DOHH2 (cell line): ENCODE results near the gene LCOR.

ENCODE experiments used
- H3F3A ChIP-seq: fragments of 200-600 bp; sonication (generic), shearing (Covaris generic); 2 replicates; pipeline ENCODE4 v1.6.0; 2016; ENCODE audit warnings: antibody characterized with exemption, mild to moderate bottlenecking; ENCODE audit not compliant: control insufficient read depth, insufficient read depth
- H3K27ac ChIP-seq: fragments of 200-600 bp; sonication (generic); 2 replicates; pipeline ENCODE4 v1.5.1; 2014; ENCODE audit warnings: low read depth, mild to moderate bottlenecking, low read length, moderate library complexity
- H3K27me3 ChIP-seq: fragments of 200-600 bp; sonication (generic); 2 replicates; pipeline ENCODE4 v1.6.1; 2014; ENCODE audit warnings: mild to moderate bottlenecking, low read length, mixed read lengths; ENCODE audit not compliant: control insufficient read depth
- H3K36me3 ChIP-seq: fragments of 200-600 bp; sonication (generic); 2 replicates; pipeline ENCODE4 v1.6.1; 2014; ENCODE audit warnings: mild to moderate bottlenecking, low read length, moderate library complexity, mixed read lengths; ENCODE audit not compliant: control insufficient read depth
- H3K4me1 ChIP-seq: fragments of 200-600 bp; sonication (generic); 2 replicates; pipeline ENCODE4 v1.6.1; 2014; ENCODE audit warnings: mild to moderate bottlenecking, low read length, mixed read lengths; ENCODE audit not compliant: control insufficient read depth
- H3K4me2 ChIP-seq: fragments of 200-600 bp; sonication (generic); 2 replicates; pipeline ENCODE4 v1.6.0; 2014; ENCODE audit warnings: mild to moderate bottlenecking, low read length, moderate library complexity
- H3K4me3 ChIP-seq: fragments of 200-600 bp; sonication (generic); 2 replicates; pipeline ENCODE4 v1.5.1; 2014; ENCODE audit warnings: mild to moderate bottlenecking, low read length, mixed read lengths
- H3K79me2 ChIP-seq: fragments of 200-600 bp; sonication (generic); 2 replicates; pipeline ENCODE4 v1.6.1; 2014; ENCODE audit warnings: mild to moderate bottlenecking, low read length, mixed read lengths; ENCODE audit not compliant: control insufficient read depth
- H3K9me2 ChIP-seq: fragments of 200-600 bp; sonication (generic); replicated peaks from 2 replicates; pipeline ENCODE4 v1.6.1; 2014; ENCODE audit warnings: mild to moderate bottlenecking, low read length, mixed read lengths; ENCODE audit not compliant: control insufficient read depth
- H3K9me3 ChIP-seq: fragments of 200-600 bp; sonication (generic); 2 replicates; pipeline ENCODE4 v1.6.1; 2014; ENCODE audit warnings: antibody characterized with exemption, low read length, mixed read lengths; ENCODE audit not compliant: control insufficient read depth, insufficient read depth
- H4K20me1 ChIP-seq: fragments of 200-600 bp; sonication (generic); 2 replicates; pipeline ENCODE4 v1.6.0; 2014; ENCODE audit warnings: low read depth, mild to moderate bottlenecking, antibody characterized with exemption, low read length, moderate library complexity; ENCODE audit not compliant: control insufficient read depth, insufficient read depth
- EZH2phosphoT487 ChIP-seq: fragments of 200-600 bp; sonication (generic); IDR thresholded peaks from 2 replicates; pipeline ENCODE4 v1.6.1; 2017; ENCODE audit warnings: borderline replicate concordance, mild to moderate bottlenecking, antibody characterized with exemption, low read length, moderate library complexity, mixed read lengths
- TF ChIP-seq, protein P1 (sequence below): fragments of 200-600 bp; sonication (generic); IDR thresholded peaks from one replicate; pipeline ENCODE4 v1.5.1; 2014; ENCODE audit warnings: antibody characterized with exemption, mild to moderate bottlenecking, low read depth, low read length; ENCODE audit not compliant: poor library complexity, severe bottlenecking

Gene LCOR

GRCh38 chr10:96826438-96826837 lies 5.7 kb upstream of the LCOR start:
- H3K27ac ChIP-seq = no peak overlapping the region
- H3K4me2 ChIP-seq = no peak overlapping the region
- H3K4me1 ChIP-seq = peaks cover 24% of the 10 kb centered on the region
- peaks cover 10% of the 10 kb centered on the region for H3F3A ChIP-seq
- H3K36me3 ChIP-seq = no peaks in the 10 kb centered on the region; the same call in 1 of the 2 replicates
- H3K79me2 ChIP-seq = peaks cover 11% of the 10 kb centered on the region
- no peaks in the 10 kb centered on the region for H4K20me1 ChIP-seq
- H3K4me3 ChIP-seq = no peak overlapping the region
- no peak for TF ChIP-seq EZH2phosphoT487
- TF ChIP-seq, protein P1, sequence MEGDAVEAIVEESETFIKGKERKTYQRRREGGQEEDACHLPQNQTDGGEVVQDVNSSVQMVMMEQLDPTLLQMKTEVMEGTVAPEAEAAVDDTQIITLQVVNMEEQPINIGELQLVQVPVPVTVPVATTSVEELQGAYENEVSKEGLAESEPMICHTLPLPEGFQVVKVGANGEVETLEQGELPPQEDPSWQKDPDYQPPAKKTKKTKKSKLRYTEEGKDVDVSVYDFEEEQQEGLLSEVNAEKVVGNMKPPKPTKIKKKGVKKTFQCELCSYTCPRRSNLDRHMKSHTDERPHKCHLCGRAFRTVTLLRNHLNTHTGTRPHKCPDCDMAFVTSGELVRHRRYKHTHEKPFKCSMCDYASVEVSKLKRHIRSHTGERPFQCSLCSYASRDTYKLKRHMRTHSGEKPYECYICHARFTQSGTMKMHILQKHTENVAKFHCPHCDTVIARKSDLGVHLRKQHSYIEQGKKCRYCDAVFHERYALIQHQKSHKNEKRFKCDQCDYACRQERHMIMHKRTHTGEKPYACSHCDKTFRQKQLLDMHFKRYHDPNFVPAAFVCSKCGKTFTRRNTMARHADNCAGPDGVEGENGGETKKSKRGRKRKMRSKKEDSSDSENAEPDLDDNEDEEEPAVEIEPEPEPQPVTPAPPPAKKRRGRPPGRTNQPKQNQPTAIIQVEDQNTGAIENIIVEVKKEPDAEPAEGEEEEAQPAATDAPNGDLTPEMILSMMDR = no peak
- no peaks in the 10 kb centered on the region for H3K9me3 ChIP-seq
- H3K9me2 ChIP-seq = no peaks in the 10 kb centered on the region
- no peaks in the 10 kb centered on the region for H3K27me3 ChIP-seq

- peaks cover 2% of the 10 kb centered on the region; the same call in 1 of the 2 replicates for H4K20me1 ChIP-seq
- no peaks in the 10 kb centered on the region for H3K27me3 ChIP-seq
- peaks cover 13% of the 10 kb centered on the region for H3F3A ChIP-seq
- peaks cover 22% of the 10 kb centered on the region for H3K79me2 ChIP-seq
- no peak for TF ChIP-seq EZH2phosphoT487
- TF ChIP-seq, protein P1 = no peak
- no peaks in the 10 kb centered on the region for H3K9me3 ChIP-seq
- peaks cover 27% of the 10 kb centered on the region for H3K4me1 ChIP-seq
- peaks cover 5% of the 10 kb centered on the region; the same call in 1 of the 2 replicates for H3K36me3 ChIP-seq
- H3K4me2 ChIP-seq = no peak overlapping the region
- H3K4me3 ChIP-seq = no peak overlapping the region
- H3K9me2 ChIP-seq = no peaks in the 10 kb centered on the region
- no peak overlapping the region for H3K27ac ChIP-seq
Observed at GRCh38 chr10:96828609-96829008, 3.5 kb upstream of the LCOR start.

GRCh38 chr10:96829029-96829773 lies 2.9 kb upstream of the LCOR start:
- no peak overlapping the region for H3K27ac ChIP-seq
- H3K9me2 ChIP-seq = no peaks in the 10 kb centered on the region
- peaks cover 10% of the 10 kb centered on the region for H3K36me3 ChIP-seq
- no peaks in the 10 kb centered on the region for H3K27me3 ChIP-seq
- TF ChIP-seq, protein P1 = no peak
- no peak for TF ChIP-seq EZH2phosphoT487
- peaks cover 33% of the 10 kb centered on the region for H3K4me1 ChIP-seq
- peaks cover 28% of the 10 kb centered on the region for H3K79me2 ChIP-seq
- no peak overlapping the region for H3K4me2 ChIP-seq
- H3F3A ChIP-seq = peaks cover 13% of the 10 kb centered on the region
- no peak overlapping the region for H3K4me3 ChIP-seq
- H3K9me3 ChIP-seq = no peaks in the 10 kb centered on the region
- H4K20me1 ChIP-seq = peaks cover 8% of the 10 kb centered on the region; the same call in 1 of the 2 replicates
